EH (cell line): ENCODE results near the gene HYAL1.
"Not testable (repeated sequence)": the region's sequence is repeated elsewhere in the genome, so short reads cannot be mapped to it uniquely, and the experiment has no call there.

Experiments used
- DNase-seq: peaks from one replicate; pipeline ENCODE4 v3.0.0-alpha.2; 2015; ENCODE audit warnings: low read depth

Gene HYAL1

GRCh38 chr3:50294089-50294488 is 9.3 kb downstream of the HYAL1 start:
- no peak for DNase-seq

DNA sequence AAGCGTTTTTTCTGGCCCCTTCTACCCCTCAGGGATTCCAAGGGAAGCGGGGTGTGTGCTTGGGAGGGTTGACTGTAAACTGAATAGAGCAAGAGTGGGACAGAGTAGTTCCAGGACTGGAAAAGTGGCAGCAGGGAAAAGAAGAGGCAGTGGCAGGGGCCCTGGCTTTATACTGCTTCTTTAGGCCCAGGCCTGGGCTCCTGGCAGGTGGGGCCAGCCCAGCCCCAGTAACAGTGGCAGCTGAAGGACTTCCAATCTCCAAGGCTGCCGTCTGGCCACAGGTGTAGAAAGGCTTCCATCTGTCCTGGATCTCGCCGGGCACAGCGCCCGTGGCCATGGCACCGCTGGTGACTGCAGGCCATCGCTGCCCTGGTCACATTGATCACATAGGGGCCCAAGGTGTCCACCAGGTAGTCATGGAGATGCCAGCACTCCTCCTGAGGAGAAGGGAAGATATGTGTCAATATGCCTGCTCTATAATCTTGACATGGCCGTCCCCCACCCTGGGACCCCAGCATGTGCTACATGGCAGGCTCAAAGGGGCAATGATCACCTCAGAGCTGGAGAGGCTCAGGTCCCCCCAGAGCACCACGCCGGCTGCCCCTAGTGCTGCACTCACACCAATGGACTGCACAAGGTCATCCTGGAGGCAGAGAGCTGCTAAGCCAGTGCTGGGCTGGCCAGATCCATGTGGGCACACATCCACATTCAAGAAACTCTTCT is 10.1 kb downstream of the HYAL1 start:
- DNase-seq: no peak

GRCh38 chr3:50292159-50293078 is 11.0 kb downstream of the HYAL1 start, which contains the start of gene IFRD2:
TSS of gene IFRD2 (minus strand) at chr3:50292429. CDS start at chr3:50292274, 155 bp downstream.
- DNase-seq: peak; percentile 98

DNA sequence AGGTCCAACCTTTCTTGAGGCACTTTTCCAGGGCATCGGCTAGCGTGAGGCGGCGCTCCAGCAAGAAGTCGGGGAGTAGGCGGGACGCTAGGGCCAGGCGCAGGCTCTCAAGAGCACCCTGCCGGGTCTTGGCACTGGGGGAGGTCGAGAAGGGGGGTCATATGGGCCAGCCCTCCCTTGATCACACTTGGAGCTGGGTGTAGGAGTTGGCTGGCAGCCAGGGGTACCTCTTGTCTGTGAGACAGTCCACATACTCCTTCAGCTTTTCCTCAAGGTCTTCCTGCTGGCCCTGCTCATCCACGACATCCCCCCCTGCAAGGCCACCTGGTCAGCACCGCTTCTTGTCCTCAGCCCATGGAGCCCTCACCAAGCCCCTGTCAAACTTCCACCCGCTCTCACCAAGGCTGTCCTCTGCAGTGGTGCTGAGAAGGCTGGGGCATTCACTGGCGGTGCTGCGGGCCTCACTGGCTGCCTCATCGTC is 13.2 kb downstream of the HYAL1 start:
- no peak for DNase-seq

DNA sequence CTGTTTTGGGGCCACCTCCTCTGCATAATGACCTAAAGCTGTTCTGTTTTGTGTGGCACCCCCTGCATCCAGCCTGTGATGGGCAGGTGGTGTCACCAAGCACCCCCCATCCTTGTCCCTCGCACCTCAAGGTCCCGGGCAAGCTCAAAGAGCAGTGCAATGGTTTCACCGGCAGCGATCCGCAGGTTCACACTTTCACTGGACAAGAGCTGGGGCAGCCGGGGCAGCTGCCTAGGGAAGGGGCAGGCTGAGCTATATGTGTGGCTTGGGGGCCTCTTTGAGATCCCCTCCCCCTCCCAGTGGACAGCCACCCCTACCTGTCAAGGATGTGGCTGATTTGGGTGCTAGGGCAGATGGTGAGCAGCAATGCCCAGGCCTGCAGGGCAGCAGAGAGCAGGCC is 14.2 kb downstream of the HYAL1 start:
- no peak for DNase-seq

- DNase-seq: no peak
These were observed 14.9 kb downstream of the HYAL1 start for GRCh38 chr3:50288387-50289007.

- DNase-seq: no peak
These were observed 16.1 kb downstream of the HYAL1 start for GRCh38 chr3:50287262-50287661.

GRCh38 chr3:50286322-50287227 is 16.8 kb downstream of the HYAL1 start:
- no peak for DNase-seq

DNA sequence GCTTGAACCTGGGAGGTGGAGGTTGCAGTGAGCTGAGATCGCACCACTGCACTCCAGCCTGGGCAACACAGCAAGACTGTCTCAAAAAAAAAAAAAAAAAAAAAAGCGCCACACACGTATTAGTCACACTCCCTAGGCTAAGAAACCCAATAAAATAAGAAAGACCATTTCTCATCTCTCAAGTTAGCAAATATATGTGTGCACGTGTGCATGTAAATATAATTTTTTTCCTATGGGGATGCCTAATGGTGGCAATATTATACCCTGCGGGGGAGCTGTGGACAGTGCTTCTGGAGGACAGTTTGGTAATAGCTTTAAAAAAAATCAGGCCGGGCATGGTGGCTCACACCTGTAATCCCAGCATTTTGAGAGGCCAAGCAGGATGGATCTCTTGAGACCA is 19.3 kb downstream of the HYAL1 start:
- DNase-seq: not testable (repeated sequence)

GRCh38 chr3:50279255-50280016 is 23.9 kb downstream of the HYAL1 start:
- DNase-seq: no peak

- DNase-seq: no peak
These were observed 24.5 kb downstream of the HYAL1 start, which contains the start of gene LSMEM2 for GRCh38 chr3:50278880-50279224. TSS of gene LSMEM2 (plus strand) at chr3:50279087. CDS start at chr3:50279114, 27 bp downstream.

- no peak for DNase-seq
These were observed 25.1 kb downstream of the HYAL1 start for GRCh38 chr3:50278123-50278879.

DNA sequence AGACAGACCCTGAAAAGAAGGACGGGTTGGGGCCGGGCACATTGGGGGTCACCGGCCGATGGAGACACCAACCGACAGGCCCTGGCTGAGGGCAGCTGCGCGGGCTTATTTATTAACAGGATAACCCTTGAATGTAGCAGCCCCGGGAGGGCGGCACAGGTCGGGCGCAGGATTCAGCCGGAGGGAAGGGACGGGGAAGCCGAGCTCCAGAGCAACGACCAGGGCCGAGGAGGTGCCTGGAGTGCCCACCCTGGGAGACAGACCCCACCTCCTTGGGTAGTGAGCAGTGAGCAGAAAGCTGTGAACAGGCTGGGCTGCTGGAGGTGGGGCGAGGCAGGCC is 26.6 kb downstream of the HYAL1 start:
- no peak for DNase-seq

- DNase-seq: no peak
These were observed 27.2 kb downstream of the HYAL1 start for GRCh38 chr3:50275996-50276761.

DNA sequence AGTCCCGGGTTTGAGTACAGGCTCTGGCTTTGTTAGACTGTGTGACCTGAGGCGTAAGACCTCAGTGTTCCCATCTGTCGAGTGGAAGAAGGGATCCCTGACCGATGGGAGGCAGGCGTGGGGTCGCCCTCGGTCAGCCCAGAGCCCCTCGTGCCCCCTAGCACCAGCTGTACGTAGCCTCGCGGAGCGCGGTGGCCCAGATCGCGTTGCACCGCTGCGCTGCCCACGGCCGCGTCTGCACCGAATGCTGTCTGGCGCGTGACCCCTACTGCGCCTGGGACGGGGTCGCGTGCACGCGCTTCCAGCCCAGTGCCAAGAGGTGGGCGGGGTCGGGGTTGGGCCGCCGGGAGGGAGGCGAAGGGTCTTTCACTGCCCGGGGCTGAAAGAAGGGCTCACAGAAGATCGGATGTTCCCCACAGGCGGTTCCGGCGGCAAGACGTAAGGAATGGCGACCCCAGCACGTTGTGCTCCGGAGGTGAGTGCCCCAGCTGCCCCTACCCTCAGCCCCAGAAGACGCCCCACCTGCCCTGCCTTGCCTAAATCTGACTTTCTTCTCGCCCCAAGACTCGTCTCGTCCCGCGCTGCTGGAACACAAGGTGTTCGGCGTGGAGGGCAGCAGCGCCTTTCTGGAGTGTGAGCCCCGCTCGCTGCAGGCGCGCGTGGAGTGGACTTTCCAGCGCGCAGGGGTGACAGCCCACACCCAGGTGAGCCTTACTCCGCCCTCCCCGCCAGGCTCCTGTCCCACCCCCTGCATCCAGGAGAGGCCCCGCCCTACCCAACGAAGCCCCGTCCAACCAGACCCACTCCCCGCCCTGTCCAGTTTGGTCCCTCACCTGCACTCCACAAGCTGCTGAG is 28.0 kb downstream of the HYAL1 start:
- DNase-seq: no peak

DNA sequence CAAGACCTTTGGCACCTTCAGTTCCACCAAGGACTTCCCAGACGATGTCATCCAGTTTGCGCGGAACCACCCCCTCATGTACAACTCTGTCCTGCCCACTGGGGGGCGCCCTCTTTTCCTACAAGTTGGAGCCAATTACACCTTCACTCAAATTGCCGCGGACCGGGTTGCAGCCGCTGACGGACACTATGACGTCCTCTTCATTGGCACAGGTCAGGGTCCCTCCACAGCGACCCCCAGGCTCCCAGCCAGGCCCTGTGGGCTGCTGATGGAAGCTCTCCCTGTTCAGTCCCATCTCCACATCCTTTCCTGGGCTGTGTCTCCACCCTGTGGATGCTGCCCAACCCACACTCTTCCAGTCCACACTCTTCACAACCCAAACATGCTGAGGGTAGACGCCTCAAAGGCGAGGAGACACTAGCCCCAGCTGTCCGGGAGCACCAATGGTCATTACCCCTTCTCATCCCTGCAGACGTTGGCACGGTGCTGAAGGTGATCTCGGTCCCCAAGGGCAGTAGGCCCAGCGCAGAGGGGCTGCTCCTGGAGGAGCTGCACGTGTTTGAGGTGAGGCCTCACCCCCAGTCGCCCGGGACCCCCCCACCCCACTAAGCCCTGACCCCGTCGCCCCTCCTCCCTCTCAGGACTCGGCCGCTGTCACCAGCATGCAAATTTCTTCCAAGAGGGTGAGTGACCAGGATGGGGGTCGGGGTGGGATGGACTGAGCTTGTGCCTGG is 28.8 kb downstream of the HYAL1 start:
- peak; percentile 53 for DNase-seq

- DNase-seq: no peak
These were observed 29.7 kb downstream of the HYAL1 start for GRCh38 chr3:50273689-50274065.
